GM23338 (cell line): ENCODE data around the gene CRMP1. TPM values are rescaled to one million over a fixed set of nuclear protein-coding genes. Genes with fewer than 3 reads are reported as not detected.

ENCODE experiments used
- ATAC-seq: fragments of 200-7000 bp; cut with Tn5 transposase; 3 replicates; pipeline ENCODE4 v1.9.1; 2020
- DNase-seq: peaks from one replicate; pipeline ENCODE4 v3.0.0-alpha.2; 2015; ENCODE audit warnings: low spot score
- H2AFZ ChIP-seq: fragments of 200-600 bp; sonication (generic); 2 replicates; pipeline ENCODE4 v1.8.0; 2016; ENCODE audit warnings: antibody characterized with exemption, mild to moderate bottlenecking, moderate library complexity
- H3F3A ChIP-seq: fragments of 200-600 bp; sonication (generic); replicated peaks from 2 replicates; pipeline ENCODE4 v1.8.0; 2017; ENCODE audit warnings: antibody characterized with exemption, mixed run types, low read depth
- H3K27ac ChIP-seq: fragments of 200-600 bp; sonication (generic); 2 replicates; pipeline ENCODE4 v1.6.1; 2016; ENCODE audit warnings: low read depth
- H3K27me3 ChIP-seq: fragments of 200-600 bp; sonication (generic); 2 replicates; pipeline ENCODE4 v1.8.0; 2016; ENCODE audit warnings: mild to moderate bottlenecking, mixed run types, moderate library complexity; ENCODE audit not compliant: insufficient read depth
- H3K36me3 ChIP-seq: fragments of 200-600 bp; sonication (generic); 2 replicates; pipeline ENCODE4 v1.8.0; 2016; ENCODE audit warnings: mild to moderate bottlenecking; ENCODE audit not compliant: insufficient read depth
- H3K4me1 ChIP-seq: fragments of 200-600 bp; sonication (generic); 2 replicates; pipeline ENCODE4 v1.8.0; 2016; ENCODE audit warnings: mild to moderate bottlenecking, moderate library complexity; ENCODE audit not compliant: insufficient read depth
- H3K4me2 ChIP-seq: fragments of 200-600 bp; sonication (generic); 2 replicates; pipeline ENCODE4 v1.7.1; 2017; ENCODE audit warnings: mixed run types
- H3K4me3 ChIP-seq: fragments of 200-600 bp; sonication (generic); 2 replicates; pipeline ENCODE4 v1.6.1; 2016; ENCODE audit warnings: mixed run types
- H3K79me2 ChIP-seq: fragments of 200-600 bp; sonication (generic); replicated peaks from 2 replicates; pipeline ENCODE4 v1.8.0; 2017; ENCODE audit warnings: mild to moderate bottlenecking; ENCODE audit not compliant: insufficient read depth
- H3K9me2 ChIP-seq: fragments of 200-600 bp; sonication (generic); 2 replicates; pipeline ENCODE4 v1.8.0; 2017; ENCODE audit not compliant: insufficient read depth
- H4K20me1 ChIP-seq: fragments of 200-600 bp; sonication (generic); replicated peaks from 2 replicates; pipeline ENCODE4 v1.8.0; 2017; ENCODE audit warnings: mild to moderate bottlenecking; ENCODE audit not compliant: insufficient read depth
- H3K27ac Mint-ChIP-seq: 2 replicates; pipeline ENCODE4 v1.8.0; 2020; ENCODE audit warnings: inconsistent platforms, mild to moderate bottlenecking, moderate library complexity, mixed read lengths
- H3K27me3 Mint-ChIP-seq: 3 replicates; pipeline ENCODE4 v1.8.0; 2022; ENCODE audit warnings: low read depth, mild to moderate bottlenecking, moderate library complexity, mixed read lengths, inconsistent platforms; ENCODE audit not compliant: insufficient read depth, poor library complexity
- H3K36me3 Mint-ChIP-seq: 3 replicates; pipeline ENCODE4 v1.8.0; 2021; ENCODE audit warnings: low read depth, mild to moderate bottlenecking, inconsistent platforms, moderate library complexity, mixed read lengths
- H3K4me1 Mint-ChIP-seq: 3 replicates; pipeline ENCODE4 v1.8.0; 2020; ENCODE audit warnings: mild to moderate bottlenecking, inconsistent platforms, mixed read lengths
- H3K4me3 Mint-ChIP-seq: 3 replicates; pipeline ENCODE4 v1.8.0; 2021; ENCODE audit warnings: moderate library complexity, mild to moderate bottlenecking, inconsistent platforms, mixed read lengths
- H3K9me3 Mint-ChIP-seq: 3 replicates; pipeline ENCODE4 v1.8.0; 2020; ENCODE audit warnings: moderate library complexity, mild to moderate bottlenecking, inconsistent platforms, mixed read lengths
- CREB1 ChIP-seq: fragments of 250-450 bp; sonication (Bioruptor Pico); IDR thresholded peaks from 2 replicates; pipeline ENCODE4 v1.5.0; 2020; ENCODE audit warnings: low read depth, mild to moderate bottlenecking, moderate library complexity
- CTCF ChIP-seq, 2 experiments: fragments of 200-600 bp in 1 of 2; sonication (generic) in 1 of 2; conservative IDR thresholded peaks; 2 replicates each; pipeline versions ENCODE4 v1.5.1 to v1.6.1; 2016 to 2017; ENCODE audit warnings: antibody characterized with exemption in 2 of 2, low read depth in 2 of 2, mild to moderate bottlenecking in 2 of 2, moderate library complexity in 1 of 2
- EZH2phosphoT487 ChIP-seq: fragments of 200-600 bp; sonication (generic); IDR thresholded peaks from one replicate; pipeline ENCODE4 v1.8.1; 2018; ENCODE audit warnings: antibody characterized with exemption; ENCODE audit not compliant: unreplicated experiment
- JUNB ChIP-seq: IDR thresholded peaks from one replicate; pipeline ENCODE4 v1.6.1; 2016; ENCODE audit warnings: antibody characterized with exemption; ENCODE audit not compliant: unreplicated experiment
- NANOG ChIP-seq: IDR thresholded peaks from 2 replicates; pipeline ENCODE4 v1.6.1; 2016; ENCODE audit warnings: antibody characterized with exemption, borderline replicate concordance
- REST ChIP-seq: IDR thresholded peaks from one replicate; pipeline ENCODE4 v1.6.1; 2018; ENCODE audit warnings: antibody characterized with exemption; ENCODE audit not compliant: unreplicated experiment
- ZNF114 ChIP-seq: fragments of 250-450 bp; sonication (Bioruptor Pico); IDR thresholded peaks from 2 replicates; pipeline ENCODE4 v1.5.0; 2020; ENCODE audit warnings: mild to moderate bottlenecking, moderate library complexity
- polyA plus RNA-seq: library from polyadenylated mRNA; unstranded; fragments of >200 nt; fragmentation: Nextera tagmentation; extraction: Ambion mirVana; gene quantifications from 2 replicates; pipeline ENCODE4 v1.2.1, GENCODE V29; 2016
- total RNA-seq: library from RNA; depleted of rRNA; stranded (reverse); fragments of >200 nt; shearing (Covaris generic); gene quantifications from 2 replicates; pipeline ENCODE4 v1.2.3, GENCODE V29; 2014

CRMP1 gene
- total and polyA plus RNA-seq, 2 experiments from 2014 or later = 52.7 to 146 TPM

GRCh38 chr4:5913454-5913853 lies 20.6 kb upstream of the CRMP1 start (continued):
- TF ChIP-seq CREB1 (CRISPR knock-in tag) = no peak
- no peak for TF ChIP-seq REST
- TF ChIP-seq ZNF114 (CRISPR knock-in tag) = no peak
- no peak for TF ChIP-seq CTCF (conservative IDR thresholded peaks at IDR 0.05; ENCODE audit: low read depth in 2 of 2)

GRCh38 chr4:5912614-5913019 lies 19.7 kb upstream of the CRMP1 start:
- Histone ChIP-seq H4K20me1 (no peaks in the 10 kb centered on the region), H3K36me3 (no peaks in the 10 kb centered on the region), H3K4me3 (no peak overlapping the region), H3F3A (0 out of 2 replicates have a peak, but pooled peaks cover 3% of the 10 kb centered on the region), H3K9me2 (no peaks in the 10 kb centered on the region), H3K27ac (peak overlapping the region; percentile 43; the same call in 1 of the 2 replicates), H3K27me3 (peaks cover 10% of the 10 kb centered on the region; the same call in 1 of the 2 replicates), H3K4me2 (peak overlapping the region; percentile 46), H3K79me2 (no peaks in the 10 kb centered on the region), H3K4me1 (peaks cover 22% of the 10 kb centered on the region), H2AFZ (no peak overlapping the region)
- Mint-ChIP-seq H3K9me3 (peaks cover 20% of the 10 kb centered on the region), H3K4me3 (no peak overlapping the region), H3K36me3 (peaks cover 9% of the 10 kb centered on the region), H3K27ac (peak overlapping the region; percentile 28; the same call in 1 of the 2 replicates), H3K27me3 (peaks cover 4% of the 10 kb centered on the region), H3K4me1 (peaks cover 34% of the 10 kb centered on the region)
- ATAC-seq (peak; percentile 87), DNase-seq (peak; percentile 54)
- TF ChIP-seq JUNB = no peak
- TF ChIP-seq EZH2phosphoT487 = no peak
- peak; percentile 66; the same call in 1 of the 2 replicates for TF ChIP-seq NANOG
- no peak for TF ChIP-seq REST
